Suppressor macrophage treated with lipopolysaccharide for 4 hours (primary cell): Measurements from ENCODE around the gene ZCCHC24.

Experiments used
- DNase-seq: peaks from one replicate; pipeline ENCODE4 v3.0.0-alpha.2; 2020

Gene ZCCHC24

DNA sequence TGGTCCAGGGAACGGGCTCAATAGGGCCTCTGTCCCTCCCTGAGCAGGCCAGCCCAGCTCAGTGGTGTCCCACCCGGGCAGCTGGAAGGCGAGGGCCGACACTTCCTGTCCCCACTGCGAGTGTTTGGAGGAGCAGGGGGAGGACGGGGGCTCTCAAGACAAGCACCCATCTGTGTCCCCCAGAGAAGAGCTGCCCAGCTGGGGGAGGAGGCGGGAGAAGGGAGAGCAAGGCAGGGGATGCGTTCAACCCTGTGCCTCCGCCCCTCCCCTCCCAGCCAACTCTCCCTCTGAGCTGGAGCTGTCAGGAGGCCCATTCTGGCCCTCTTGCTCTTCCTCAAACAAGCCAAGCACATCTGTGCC lies 35.7 kb downstream of the ZCCHC24 start:
- no peak for DNase-seq

DNA sequence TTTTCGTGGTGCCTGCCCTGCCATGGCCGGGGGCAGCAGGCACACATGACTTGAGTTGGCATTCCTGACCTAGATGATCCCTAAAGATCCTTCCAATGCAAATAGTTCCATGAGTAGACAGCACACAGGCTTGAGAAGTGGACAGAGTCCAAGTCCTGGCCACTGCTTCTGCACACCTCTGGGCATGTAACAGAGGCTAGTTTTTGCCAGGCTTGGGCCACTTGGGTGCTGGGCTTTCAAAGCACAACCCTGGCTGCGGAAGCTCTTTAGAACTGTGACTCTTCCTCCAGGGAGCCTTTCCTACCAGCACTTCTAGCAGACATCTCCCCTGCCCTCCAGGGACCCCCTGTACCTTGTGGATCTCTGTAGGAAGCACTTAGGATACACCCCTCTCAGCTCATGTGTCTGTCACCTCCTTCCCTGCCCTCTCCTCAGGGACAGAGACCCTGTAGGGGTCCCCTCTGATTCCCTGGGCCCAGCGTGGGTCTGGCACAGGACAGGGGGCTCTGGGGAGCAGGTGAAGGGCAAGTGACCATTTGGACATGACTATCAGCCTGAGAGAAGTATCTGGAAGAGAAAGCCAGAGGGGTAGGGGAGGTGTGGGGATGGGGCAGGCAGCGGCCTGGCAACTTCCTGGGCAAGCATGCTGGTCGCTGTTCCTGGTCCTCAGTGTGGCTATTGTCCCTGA lies 36.2 kb downstream of the ZCCHC24 start:
- no peak for DNase-seq

DNA sequence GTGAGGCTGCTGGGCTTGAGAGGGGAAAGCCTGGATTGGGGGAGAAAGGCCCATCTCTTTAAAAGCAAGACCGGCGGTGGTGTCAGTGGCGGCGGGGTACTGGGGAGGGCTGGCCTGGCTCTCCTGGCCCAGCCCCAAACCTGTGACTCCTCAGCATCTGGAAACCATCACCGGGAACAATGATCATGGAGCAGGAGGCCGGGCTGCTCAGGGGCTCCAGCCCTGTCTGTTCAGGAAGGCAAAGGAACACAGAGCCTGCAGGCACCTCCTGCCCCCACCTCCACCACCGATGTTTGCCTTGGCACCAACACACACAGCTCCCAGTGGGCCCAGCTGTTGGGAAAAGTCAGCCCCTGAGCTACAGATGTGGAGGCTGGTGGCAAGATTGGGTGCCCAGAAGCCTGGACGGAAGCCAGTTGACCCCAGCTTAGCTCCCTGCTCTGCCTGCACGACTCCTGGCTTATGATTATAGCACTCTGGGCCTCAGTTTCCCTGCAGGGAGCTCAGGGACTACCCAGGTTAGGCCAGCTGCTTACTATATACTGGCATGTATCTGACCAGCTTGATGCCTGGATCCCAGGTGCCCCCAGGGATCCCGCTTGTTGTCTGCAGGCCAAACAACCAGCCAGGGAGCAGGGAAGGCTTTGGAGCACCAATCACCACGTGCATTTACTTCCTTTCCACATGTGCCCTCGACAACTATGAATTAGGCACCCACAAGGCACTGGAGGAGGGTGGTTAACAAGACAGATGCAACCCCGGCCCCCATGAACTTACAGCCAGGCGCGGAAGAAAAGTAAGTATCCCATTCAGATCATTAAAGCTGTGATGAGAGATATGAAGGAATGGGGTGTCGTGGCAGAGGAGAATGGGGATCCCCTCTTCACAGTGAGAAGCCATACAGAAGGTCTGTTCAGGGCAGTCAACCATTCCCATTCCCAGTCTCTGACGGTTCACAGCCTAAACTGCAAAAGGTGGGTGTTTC lies 37.3 kb downstream of the ZCCHC24 start:
- no peak for DNase-seq

DNA sequence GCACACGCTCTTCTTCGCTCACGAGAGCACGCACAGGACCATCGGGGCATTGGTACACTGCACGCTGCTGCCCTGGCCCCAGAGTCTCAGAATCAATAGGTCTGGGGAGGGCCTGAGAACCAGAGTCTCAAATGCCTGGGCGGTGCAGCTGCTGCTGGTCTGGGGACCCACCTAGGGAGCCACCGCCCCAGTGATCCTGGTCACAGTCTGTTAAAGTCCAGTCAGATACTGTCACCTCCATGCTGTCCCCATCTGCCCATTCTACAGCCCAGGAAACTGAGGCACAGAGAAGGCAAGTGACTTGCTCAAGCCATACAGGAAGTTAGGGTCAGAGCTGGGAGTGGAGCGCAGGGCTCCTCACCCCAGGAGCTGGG lies 38.0 kb downstream of the ZCCHC24 start:
- no peak for DNase-seq

GRCh38 chr10:79406683-79407422 lies 38.6 kb downstream of the ZCCHC24 start:
- no peak for DNase-seq

GRCh38 chr10:79405995-79406515 lies 39.4 kb downstream of the ZCCHC24 start:
- no peak for DNase-seq

DNA sequence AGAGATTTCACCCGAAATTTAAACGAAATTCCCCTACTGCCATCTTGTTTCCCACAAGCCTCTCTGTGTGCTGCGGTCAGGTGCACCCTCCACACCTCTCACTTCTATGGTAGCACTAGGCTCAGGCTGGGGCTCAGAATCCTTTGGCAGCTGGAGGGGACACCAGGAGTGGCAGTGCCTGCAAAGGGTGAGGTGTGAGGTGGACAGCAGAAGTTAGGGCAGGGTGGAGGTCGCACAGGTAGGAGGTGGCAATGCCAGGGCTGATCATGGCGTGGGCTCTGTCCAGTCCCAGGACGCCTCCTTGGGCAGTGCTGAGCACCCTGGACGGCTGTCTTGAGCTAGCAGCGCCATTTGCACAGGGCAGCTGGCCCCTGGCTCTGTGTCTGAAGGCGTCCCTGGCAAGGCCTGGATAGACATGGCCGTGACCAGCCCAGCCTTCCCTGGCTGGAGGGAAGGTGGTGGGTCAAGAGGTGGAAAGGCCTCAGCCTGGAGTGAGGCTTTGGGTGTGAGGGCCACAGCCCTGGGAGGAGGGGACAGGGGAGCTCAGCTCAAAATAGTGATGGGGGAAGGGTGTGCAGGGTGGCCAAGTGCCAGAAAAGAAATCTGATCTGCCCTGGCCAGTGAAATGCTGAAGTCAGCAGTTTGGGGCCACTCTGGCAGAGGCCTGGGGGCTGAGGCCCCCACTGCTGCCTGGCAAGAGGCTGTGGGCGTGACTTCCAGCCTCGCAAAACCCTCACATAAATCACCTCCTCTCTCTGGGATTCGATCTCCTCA lies 40.0 kb downstream of the ZCCHC24 start:
- no peak for DNase-seq

DNA sequence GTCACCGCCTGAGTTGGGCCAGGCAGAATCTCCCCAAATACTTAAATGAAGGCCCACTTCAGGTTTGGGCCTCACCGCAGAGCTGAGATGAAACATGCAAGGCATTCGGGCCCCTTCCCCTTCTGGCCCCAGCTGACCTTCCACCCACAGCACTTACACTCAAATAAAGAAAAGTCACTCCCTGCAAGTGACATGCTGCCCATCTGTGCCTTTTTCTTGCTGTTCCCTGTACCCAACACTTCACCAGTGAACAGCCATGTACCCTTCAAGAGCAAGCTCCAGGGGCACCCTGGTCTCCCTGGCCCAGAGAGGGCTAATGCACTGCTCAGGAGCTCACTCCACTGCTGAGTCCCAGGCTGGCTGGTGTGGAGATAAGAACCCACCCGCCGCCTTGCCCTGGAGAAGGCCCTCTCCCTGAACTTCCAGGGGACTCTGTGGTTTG lies 40.7 kb downstream of the ZCCHC24 start:
- DNase-seq = no peak

GRCh38 chr10:79404231-79404609 lies 41.2 kb downstream of the ZCCHC24 start:
- peak; percentile 63 for DNase-seq

DNA sequence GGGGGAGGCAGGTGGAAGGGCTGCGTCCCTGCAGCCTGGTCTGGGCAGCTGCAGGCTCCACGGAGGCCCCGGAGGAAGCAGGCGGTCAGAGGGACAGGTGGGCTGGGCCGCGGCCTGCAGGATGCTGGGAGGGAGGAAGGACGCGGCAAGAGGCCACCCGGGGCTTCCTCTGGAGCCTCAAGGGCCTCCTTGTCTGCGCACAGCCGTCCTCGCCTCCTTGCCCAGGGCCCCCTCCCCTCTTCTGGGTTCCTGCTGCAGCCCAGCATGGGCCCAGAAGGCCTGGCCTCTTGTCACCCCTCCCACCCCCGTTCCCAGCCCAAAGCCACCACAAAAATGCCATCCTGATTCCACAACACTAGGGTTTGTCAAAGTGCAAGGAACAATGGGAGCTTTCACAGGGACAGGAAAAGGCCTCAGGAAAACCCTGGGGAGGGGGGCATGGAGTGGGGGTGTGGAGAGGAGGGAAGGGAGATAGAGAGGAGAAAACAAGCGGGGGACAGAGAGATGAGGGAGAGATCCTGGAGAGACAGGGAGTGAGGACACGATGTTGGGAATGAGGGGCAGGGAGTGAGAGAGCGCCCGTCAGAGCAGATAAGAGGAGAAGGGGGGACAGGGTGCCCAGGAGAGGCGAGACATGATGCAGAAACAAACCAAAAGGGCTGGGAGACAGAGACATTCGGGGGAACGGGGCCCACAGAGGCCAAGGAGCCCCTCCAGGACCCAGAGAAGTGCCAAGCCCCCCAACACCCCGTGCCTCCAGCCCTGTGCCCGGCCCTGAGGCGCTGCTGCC lies 41.8 kb downstream of the ZCCHC24 start:
- DNase-seq = no peak

DNA sequence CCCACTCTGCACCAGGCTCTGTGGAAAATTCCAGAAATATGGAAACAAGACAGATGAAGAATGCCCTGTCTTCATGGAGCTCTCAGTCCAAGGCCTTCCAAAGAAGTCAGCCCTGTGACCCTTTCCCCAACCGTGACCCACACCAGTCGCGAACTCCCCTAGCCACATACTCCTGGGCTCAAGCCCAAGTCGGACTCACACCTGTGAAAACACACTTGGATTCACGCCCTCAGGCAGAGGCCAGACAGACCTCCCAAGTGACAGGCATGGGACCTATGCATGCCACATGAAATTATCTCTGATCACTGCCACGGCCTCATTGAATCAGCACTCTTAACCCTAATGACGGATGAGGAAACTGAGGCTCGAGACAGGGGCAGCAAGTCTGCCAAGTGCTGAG lies 42.5 kb downstream of the ZCCHC24 start:
- DNase-seq = no peak

GRCh38 chr10:79402625-79402946 lies 42.8 kb downstream of the ZCCHC24 start:
- no peak for DNase-seq

- peak; percentile 39 for DNase-seq
These were observed 44.2 kb downstream of the ZCCHC24 start for GRCh38 chr10:79401015-79401921.

- peak; percentile 44 for DNase-seq
These were observed 45.0 kb downstream of the ZCCHC24 start for GRCh38 chr10:79400146-79401004.

- DNase-seq = peak; percentile 79
These were observed 46.1 kb downstream of the ZCCHC24 start for GRCh38 chr10:79399223-79399831.

GRCh38 chr10:79398642-79399041 lies 46.8 kb downstream of the ZCCHC24 start:
- DNase-seq = no peak

DNA sequence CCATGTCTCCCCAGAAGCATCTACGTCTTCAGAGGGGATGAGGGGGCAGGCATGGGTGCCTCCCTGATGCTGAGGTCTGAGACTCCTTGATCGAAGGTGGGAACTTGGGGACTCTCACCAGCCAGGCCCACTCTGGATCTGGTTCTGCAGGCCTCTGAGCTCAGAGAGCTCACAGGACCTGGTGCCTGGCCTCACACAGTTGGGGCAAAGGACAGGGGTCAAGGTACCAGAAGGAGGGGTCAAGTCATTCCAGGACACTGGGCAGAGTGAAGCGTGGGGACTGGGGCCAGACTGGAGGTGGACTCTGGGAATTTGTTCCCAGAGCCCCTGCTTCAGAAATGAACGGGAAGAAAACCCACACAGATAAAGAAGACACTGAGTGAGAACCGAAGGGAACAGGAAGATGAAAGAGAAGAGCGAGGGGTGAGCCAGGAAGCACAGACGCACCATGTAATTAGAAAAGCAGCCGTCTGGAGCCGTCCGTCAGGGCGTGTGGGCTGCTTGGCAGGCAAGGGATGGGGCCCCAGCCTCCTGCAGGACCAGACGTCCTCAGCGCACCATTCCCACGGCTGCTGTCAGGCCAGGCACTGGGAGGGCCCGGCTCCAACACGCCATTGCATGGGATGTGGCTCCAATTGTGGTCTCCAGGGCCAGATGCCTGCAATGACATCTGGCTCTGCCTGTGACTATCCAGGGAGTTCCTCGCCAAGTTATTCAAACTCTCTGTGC lies 47.7 kb downstream of the ZCCHC24 start:
- no peak for DNase-seq

GRCh38 chr10:79397051-79397450 lies 48.4 kb downstream of the ZCCHC24 start:
- no peak for DNase-seq
